IPS-18c (cell line): ENCODE data around the gene MC3R.

Source experiments
- H3K4me3 ChIP-seq: 2 replicates; pipeline ENCODE4 v1.7.0; 2013; ENCODE audit warnings: low read depth, mild to moderate bottlenecking, low read length, moderate library complexity; ENCODE audit not compliant: insufficient read depth
- H3K9me3 ChIP-seq: one replicate; pipeline ENCODE4 v1.6.1; 2013; ENCODE audit warnings: mild to moderate bottlenecking, low read length, moderate library complexity; ENCODE audit not compliant: control insufficient read depth, insufficient read depth

The MC3R gene

GRCh38 chr20:56237335-56237734, 11.2 kb upstream of the MC3R start:
- H3K9me3 ChIP-seq = peaks cover 6% of the 10 kb centered on the region
- H3K4me3 ChIP-seq = no peak overlapping the region

- no peak overlapping the region for H3K4me3 ChIP-seq
- H3K9me3 ChIP-seq = no peaks in the 10 kb centered on the region
Observed at GRCh38 chr20:56244259-56244658, 4.3 kb upstream of the MC3R start.

- H3K4me3 ChIP-seq = no peak overlapping the region
- H3K9me3 ChIP-seq = no peaks in the 10 kb centered on the region
Observed at GRCh38 chr20:56245761-56246160, 2.8 kb upstream of the MC3R start.

GRCh38 chr20:56249244-56249955, 868 bp downstream of the MC3R start:
- no peak overlapping the region for H3K4me3 ChIP-seq
- H3K9me3 ChIP-seq = no peaks in the 10 kb centered on the region

- Histone ChIP-seq H3K4me3 (no peak overlapping the region), H3K9me3 (no peaks in the 10 kb centered on the region)
Observed at GRCh38 chr20:56249956-56250355, 1.4 kb downstream of the MC3R start.

GRCh38 chr20:56257604-56258003, 9.1 kb downstream of the MC3R start:
- Histone ChIP-seq H3K4me3 (no peak overlapping the region), H3K9me3 (peaks cover 2% of the 10 kb centered on the region)

GRCh38 chr20:56259948-56260347, 11.4 kb downstream of the MC3R start:
- no peak overlapping the region for H3K4me3 ChIP-seq
- H3K9me3 ChIP-seq = peaks cover 2% of the 10 kb centered on the region

GRCh38 chr20:56268536-56268935, 20.0 kb downstream of the MC3R start:
- no peaks in the 10 kb centered on the region for H3K9me3 ChIP-seq

GRCh38 chr20:56271974-56272373, 23.4 kb downstream of the MC3R start:
- H3K4me3 ChIP-seq = no peak overlapping the region
- peaks cover 2% of the 10 kb centered on the region for H3K9me3 ChIP-seq

More at GRCh38 chr20:56268536-56268935, 20.0 kb downstream of the MC3R start:
- no peak overlapping the region for H3K4me3 ChIP-seq

GRCh38 chr20:56273491-56273890, 25.0 kb downstream of the MC3R start:
- H3K4me3 ChIP-seq = no peak overlapping the region
- H3K9me3 ChIP-seq = peaks cover 2% of the 10 kb centered on the region

- Histone ChIP-seq H3K4me3 (no peak overlapping the region), H3K9me3 (peaks cover 2% of the 10 kb centered on the region)
Observed at GRCh38 chr20:56274156-56274555, 25.6 kb downstream of the MC3R start.

GRCh38 chr20:56278196-56278595, 29.7 kb downstream of the MC3R start:
- peaks cover 5% of the 10 kb centered on the region for H3K9me3 ChIP-seq
- H3K4me3 ChIP-seq = no peak overlapping the region

GRCh38 chr20:56285496-56285895, 37.0 kb downstream of the MC3R start:
- Histone ChIP-seq H3K9me3 (no peaks in the 10 kb centered on the region), H3K4me3 (no peak overlapping the region)

- no peaks in the 10 kb centered on the region for H3K9me3 ChIP-seq
- H3K4me3 ChIP-seq = no peak overlapping the region
Observed at GRCh38 chr20:56289652-56290051, 41.1 kb downstream of the MC3R start.

GRCh38 chr20:56299362-56299761, 50.8 kb downstream of the MC3R start:
- no peaks in the 10 kb centered on the region for H3K9me3 ChIP-seq
- no peak overlapping the region for H3K4me3 ChIP-seq
